ENCODE data around the gene YTHDC1.

The YTHDC1 gene

GRCh38 chr4:68369142-68369805 is 19.4 kb upstream of the YTHDC1 start:
- no peak for TF ChIP-seq CTCF (conservative IDR thresholded peaks at IDR 0.05; ENCODE audit: low read length)
- peak; percentile 91 for DNase-seq (ENCODE audit: low read depth)

GRCh38 chr4:68368691-68369131 is 18.8 kb upstream of the YTHDC1 start:
- TF ChIP-seq CTCF (conservative IDR thresholded peaks at IDR 0.05; ENCODE audit: low read length): no peak
- no peak overlapping the region for H3K4me3 ChIP-seq (ENCODE audit: low read length)
- DNase-seq (ENCODE audit: low read depth): peak; percentile 98

More at GRCh38 chr4:68369142-68369805, 19.4 kb upstream of the YTHDC1 start:
- H3K4me3 ChIP-seq (ENCODE audit: low read length): no peak overlapping the region

GRCh38 chr4:68367835-68368234 is 17.9 kb upstream of the YTHDC1 start:
- TF ChIP-seq CTCF (conservative IDR thresholded peaks at IDR 0.05; ENCODE audit: low read length): no peak
- DNase-seq (ENCODE audit: low read depth): no peak
- no peak overlapping the region for H3K4me3 ChIP-seq (ENCODE audit: low read length)

- TF ChIP-seq CTCF (conservative IDR thresholded peaks at IDR 0.05; ENCODE audit: low read length): no peak
- H3K4me3 ChIP-seq (ENCODE audit: low read length): no peak overlapping the region
These were observed 16.7 kb upstream of the YTHDC1 start for GRCh38 chr4:68366600-68366999.

GRCh38 chr4:68365068-68365467 is 15.2 kb upstream of the YTHDC1 start:
- no peak for TF ChIP-seq CTCF (conservative IDR thresholded peaks at IDR 0.05; ENCODE audit: low read length)
- DNase-seq (ENCODE audit: low read depth): no peak
- no peak overlapping the region for H3K4me3 ChIP-seq (ENCODE audit: low read length)

More at GRCh38 chr4:68366600-68366999, 16.7 kb upstream of the YTHDC1 start:
- no peak for DNase-seq (ENCODE audit: low read depth)

- no peak overlapping the region for H3K4me3 ChIP-seq (ENCODE audit: low read length)
- no peak for TF ChIP-seq CTCF (conservative IDR thresholded peaks at IDR 0.05; ENCODE audit: low read length)
- DNase-seq (ENCODE audit: low read depth): peak; percentile 98
These were observed 11.3 kb upstream of the YTHDC1 start for GRCh38 chr4:68361146-68361589.

- H3K4me3 ChIP-seq (ENCODE audit: low read length): no peak overlapping the region
- TF ChIP-seq CTCF (conservative IDR thresholded peaks at IDR 0.05; ENCODE audit: low read length): no peak
- DNase-seq (ENCODE audit: low read depth): no peak
These were observed 10.5 kb upstream of the YTHDC1 start for GRCh38 chr4:68360231-68360968.
